ENCODE measurements around the gene TNFAIP8L2.
A peak's percentile ranks its signal among the peaks of the same experiment; 100 is the strongest.
"Not testable (repeated sequence)": the region's sequence is repeated elsewhere in the genome, so short reads cannot be mapped to it uniquely, and the experiment has no call there.

TNFAIP8L2 gene

DNA sequence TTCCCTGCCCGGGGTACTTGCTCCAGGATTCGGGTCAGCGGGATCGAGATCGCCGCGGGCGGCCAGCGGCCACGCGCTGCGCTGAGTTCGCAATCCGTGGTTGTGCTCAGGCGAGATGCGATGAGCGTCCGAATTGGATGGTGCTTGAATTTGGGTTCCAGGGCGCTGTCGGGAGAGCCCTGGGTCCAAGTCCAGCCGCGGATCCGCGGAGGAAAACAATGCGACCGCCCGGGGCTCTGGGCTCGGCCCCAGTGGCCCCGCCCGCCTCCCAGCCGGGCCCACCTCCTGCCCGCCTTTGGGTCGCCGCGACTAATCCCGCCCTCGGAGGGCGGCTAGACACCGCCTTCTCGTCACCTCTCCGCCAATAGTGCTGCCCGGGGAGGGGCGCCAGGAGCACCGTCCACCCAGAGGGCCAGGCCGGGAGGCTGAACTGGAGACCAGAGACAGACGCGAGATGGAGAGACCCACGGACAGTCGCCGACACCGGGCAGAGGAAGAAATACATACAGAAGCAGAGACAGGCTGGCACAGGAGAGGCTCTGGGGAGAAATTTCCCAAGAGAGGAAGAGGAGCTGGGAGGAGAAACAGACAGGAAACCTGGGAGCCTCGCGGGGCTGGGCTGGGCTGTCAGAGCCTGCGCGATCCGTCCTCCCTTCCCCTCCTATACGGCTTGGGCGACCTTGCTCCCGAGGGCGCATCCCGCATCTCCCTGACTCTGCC, 9.9 kb upstream of the TNFAIP8L2 start, which contains the start of gene SEMA6C:
TSS of gene SEMA6C (minus strand) at position 220 of the 720 bp plus-strand sequence. CDS start 4,010 bp downstream, outside the sequence.
- peak; percentile 36 for FAIRE-seq

GRCh38 chr1:151147132-151147503, 9.3 kb upstream of the TNFAIP8L2 start:
- no peak for FAIRE-seq

DNA sequence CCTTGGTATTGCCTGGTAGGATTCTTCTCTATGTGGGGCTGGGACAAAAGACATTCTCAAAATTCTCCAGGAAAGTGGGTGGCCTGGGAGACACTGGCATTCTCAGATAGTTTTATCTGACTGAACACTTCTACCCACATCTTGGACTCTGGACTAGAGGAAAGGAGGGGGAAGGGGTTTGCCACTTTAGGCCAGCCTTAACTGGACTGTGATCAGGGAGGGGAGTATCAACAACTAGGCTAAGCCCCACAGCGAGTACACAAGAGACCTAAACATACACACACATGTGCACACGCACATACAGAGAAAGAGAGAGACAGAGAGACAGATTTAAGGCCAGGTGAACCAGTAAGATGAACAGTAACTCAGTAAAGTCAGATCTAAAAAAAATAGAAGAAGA, 8.8 kb upstream of the TNFAIP8L2 start:
- no peak for FAIRE-seq

- FAIRE-seq = no peak
Observed at GRCh38 chr1:151157067-151157531, 650 bp downstream of the TNFAIP8L2 start.

GRCh38 chr1:151158326-151158725, 1.9 kb downstream of the TNFAIP8L2 start:
- no peak for FAIRE-seq

DNA sequence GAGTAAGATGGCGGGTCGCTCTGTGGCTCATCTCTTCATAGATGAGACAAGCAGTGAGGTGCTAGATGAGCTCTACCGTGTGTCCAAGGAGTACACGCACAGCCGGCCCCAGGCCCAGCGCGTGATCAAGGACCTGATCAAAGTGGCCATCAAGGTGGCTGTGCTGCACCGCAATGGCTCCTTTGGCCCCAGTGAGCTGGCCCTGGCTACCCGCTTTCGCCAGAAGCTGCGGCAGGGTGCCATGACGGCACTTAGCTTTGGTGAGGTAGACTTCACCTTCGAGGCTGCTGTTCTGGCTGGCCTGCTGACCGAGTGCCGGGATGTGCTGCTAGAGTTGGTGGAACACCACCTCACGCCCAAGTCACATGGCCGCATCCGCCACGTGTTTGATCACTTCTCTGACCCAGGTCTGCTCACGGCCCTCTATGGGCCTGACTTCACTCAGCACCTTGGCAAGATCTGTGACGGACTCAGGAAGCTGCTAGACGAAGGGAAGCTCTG, 2.4 kb downstream of the TNFAIP8L2 start:
- FAIRE-seq = no peak

- no peak for FAIRE-seq
Observed at GRCh38 chr1:151159373-151159772, 2.9 kb downstream of the TNFAIP8L2 start.

- no peak for FAIRE-seq
Observed at GRCh38 chr1:151164732-151165280, 8.4 kb downstream of the TNFAIP8L2 start.

GRCh38 chr1:151165281-151165737, 8.9 kb downstream of the TNFAIP8L2 start:
- peak; percentile 3 for FAIRE-seq

DNA sequence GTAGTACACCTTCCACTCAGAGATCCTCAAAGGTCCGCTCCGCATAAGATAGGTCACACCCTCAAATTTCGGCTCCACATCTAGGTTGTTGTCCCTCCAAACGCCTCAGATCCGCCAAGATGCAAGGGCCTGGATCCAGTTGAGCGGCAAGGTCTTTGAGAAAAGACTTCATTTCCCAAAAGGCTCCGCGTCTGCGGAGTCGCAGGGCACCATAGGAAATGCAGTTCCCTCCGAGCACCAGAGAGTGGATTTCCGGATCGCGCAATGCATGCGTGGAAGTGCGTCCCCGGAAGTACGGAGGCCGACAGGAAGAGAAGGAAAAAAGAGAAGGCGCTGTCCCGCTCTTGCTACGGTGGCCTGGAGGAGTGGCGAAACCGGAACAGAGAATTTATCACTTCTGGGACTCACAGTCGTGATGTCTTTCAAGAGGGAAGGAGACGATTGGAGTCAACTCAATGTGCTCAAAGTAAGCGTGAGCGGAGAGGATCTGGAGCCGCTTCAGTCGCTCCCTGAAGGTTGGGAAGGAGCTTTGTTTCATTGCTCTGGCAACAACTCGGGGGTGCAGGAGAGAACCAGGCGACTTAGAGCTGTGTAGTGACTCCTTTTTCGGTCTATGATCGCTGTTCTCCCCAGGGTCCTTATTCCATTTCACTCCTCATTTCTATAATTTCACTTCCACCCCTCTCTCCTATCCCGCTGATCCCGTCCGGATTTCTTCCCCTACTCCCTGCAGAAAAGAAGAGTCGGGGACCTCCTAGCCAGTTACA, 9.5 kb downstream of the TNFAIP8L2 start, which contains the start of the genes LYSMD1 and SCNM1:
TSS of gene LYSMD1 (minus strand) at position 165 of the 767 bp plus-strand sequence. CDS start 644 bp downstream, outside the sequence.
TSS of gene SCNM1 (plus strand) at position 407 of the 767 bp plus-strand sequence. CDS start at position 416, 9 bp downstream.
- FAIRE-seq = peak; percentile 97

DNA sequence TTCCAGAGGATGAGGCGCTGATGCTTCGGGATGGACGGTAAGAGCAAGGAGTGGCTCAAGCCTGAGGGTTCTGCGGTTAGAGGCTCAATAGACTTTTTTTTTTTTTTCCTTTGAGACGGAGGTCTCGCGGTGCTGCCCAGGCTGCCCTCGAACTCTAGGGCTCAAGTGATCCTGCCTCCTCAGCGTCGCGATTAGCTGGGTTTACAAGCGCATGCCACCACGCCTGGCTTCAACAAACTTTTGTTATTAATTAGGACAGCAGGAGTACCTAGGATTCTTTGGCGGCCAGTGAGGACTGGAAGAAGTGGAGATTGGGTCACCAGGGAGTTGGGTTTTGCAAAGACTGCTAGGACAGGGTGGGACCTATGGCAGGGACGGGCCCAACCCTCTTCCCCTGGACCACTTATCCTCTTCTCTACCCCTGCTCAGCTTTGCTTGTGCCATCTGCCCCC, 10.1 kb downstream of the TNFAIP8L2 start:
- FAIRE-seq = no peak

DNA sequence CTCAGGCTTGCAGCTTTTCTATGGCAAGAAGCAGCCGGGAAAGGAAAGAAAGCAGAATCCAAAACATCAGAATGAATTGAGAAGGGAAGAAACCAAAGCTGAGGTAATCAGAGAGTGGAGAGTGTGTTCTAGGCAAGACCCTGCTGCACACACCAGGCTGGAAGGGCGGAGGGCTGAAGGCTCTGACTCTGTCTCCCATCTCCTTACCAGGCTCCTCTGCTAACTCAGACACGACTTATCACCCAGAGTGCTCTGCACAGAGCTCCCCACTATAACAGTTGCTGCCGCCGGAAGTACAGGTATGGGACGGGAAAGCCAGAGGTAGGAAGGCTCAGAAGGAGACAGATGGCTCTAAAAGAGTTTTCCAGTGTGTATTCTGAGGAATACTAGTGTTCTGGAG, 10.7 kb downstream of the TNFAIP8L2 start:
- FAIRE-seq = no peak

DNA sequence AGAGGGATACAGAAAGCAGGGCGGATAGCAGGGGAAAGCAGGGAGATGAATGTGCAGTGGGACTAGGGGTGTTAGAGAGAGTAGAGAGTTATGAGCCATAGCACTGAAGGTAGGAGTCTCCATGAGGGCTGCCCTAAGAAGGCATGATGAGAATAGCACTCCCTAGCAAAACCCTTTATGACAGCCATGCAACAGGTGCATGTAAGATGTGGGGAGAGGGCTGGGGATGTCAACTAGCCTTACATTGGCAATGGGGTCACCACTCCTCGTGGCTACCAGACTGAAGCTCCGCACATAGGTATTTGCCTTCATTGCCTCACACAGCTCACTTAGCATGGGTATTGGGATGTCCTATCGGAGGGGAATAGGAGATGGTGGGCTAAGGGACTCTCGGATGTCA, 14.7 kb downstream of the TNFAIP8L2 start:
- FAIRE-seq = no peak

GRCh38 chr1:151175041-151175741, 18.7 kb downstream of the TNFAIP8L2 start:
- FAIRE-seq = no peak

- FAIRE-seq = no peak
Observed at GRCh38 chr1:151175863-151176262, 19.4 kb downstream of the TNFAIP8L2 start, which contains the start of gene TMOD4. Gene TMOD4, minus strand, starts transcription at chr1:151175981. Its CDS starts 1,106 bp downstream, at chr1:151174875.

DNA sequence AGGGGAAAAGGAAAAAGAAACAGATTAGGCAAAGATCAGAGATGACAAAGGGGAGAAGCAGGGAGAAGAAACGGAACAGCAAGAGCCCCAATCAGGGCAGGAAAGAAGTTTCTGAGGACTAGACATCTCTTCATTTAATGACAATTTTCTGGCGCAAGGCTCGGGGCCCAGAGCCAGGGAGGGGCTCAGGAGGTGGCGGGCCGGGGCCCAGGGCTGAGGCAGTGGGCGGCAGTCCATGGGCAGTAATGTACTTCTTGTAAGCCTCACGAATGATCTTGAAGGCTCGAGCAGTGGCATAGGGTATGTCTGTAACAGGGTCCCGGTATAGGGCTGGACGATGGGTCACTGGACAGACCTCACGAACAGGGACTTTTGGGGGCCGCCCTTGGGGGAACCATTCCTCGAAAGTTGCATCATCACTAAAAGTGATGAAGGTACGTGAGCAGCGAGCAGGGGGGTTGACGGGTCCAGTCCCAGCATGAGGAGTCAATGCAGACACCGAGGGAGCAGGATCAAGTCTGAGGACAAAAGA, 20.1 kb downstream of the TNFAIP8L2 start:
- no peak for FAIRE-seq

- FAIRE-seq = no peak
Observed at GRCh38 chr1:151184211-151184610, 27.8 kb downstream of the TNFAIP8L2 start.

- FAIRE-seq = no peak
Observed at GRCh38 chr1:151187205-151187604, 30.8 kb downstream of the TNFAIP8L2 start.

DNA sequence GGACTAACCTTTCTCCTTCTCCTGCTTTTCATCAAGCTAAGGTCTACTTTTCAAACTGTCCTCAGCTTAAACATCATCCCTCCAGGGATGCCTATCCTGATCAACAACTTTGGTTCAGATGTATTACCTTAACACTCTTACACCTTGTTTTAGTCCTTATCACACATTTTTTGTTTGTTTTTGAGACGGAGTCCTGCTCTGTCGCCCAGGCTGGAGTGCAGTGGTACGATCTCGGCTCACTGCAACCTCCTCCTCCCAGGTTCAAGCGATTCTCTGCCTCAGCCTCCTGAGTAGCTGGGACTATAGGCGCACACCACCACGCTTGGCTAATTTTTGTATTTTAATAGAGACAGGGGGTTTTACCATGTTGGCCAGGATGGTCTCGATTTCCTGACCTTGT, 32.2 kb downstream of the TNFAIP8L2 start:
- not testable (repeated sequence) for FAIRE-seq

GRCh38 chr1:151189637-151190445, 33.4 kb downstream of the TNFAIP8L2 start, which contains the start of gene VPS72:
Gene VPS72, minus strand, starts transcription at chr1:151190197. Its CDS starts 76 bp downstream, at chr1:151190121.
- no peak for FAIRE-seq

GRCh38 chr1:151192047-151192446, 35.6 kb downstream of the TNFAIP8L2 start:
- no peak for FAIRE-seq
